ENCODE data around the gene PJA2. TPM values are rescaled to one million over a fixed set of nuclear protein-coding genes. Genes with fewer than 3 reads are reported as not detected.
A peak's percentile ranks its signal among the peaks of the same experiment; 100 is the strongest.

The PJA2 gene
- total RNA-seq, 1 donor: 101 TPM

GRCh38 chr5:109453251-109453650 lies 43.5 kb upstream of the PJA2 start:
- H3K9me3 ChIP-seq (ENCODE audit: low read depth, low read length): no peaks in the 10 kb centered on the region
- H3K4me3 ChIP-seq (ENCODE audit: insufficient read depth, low read length): no peak overlapping the region
- no peaks in the 10 kb centered on the region for H4K20me1 ChIP-seq (ENCODE audit: insufficient read depth, low read length)
- no peak overlapping the region for H2AFZ ChIP-seq (ENCODE audit: low read length)
- no peaks in the 10 kb centered on the region for H3K36me3 ChIP-seq (ENCODE audit: insufficient read depth, low read length)
- H3K27ac ChIP-seq (ENCODE audit: low read depth, low read length): peak overlapping the region; percentile 19
- no peaks in the 10 kb centered on the region for H3K27me3 ChIP-seq (ENCODE audit: insufficient read depth, low read length)
- no peak for TF ChIP-seq CTCF (IDR thresholded peaks at IDR 0.05; ENCODE audit: extremely low read depth, low read depth, low read length)
- H3K79me2 ChIP-seq (ENCODE audit: insufficient read depth, low read length): no peaks in the 10 kb centered on the region
- DNase-seq (ENCODE audit: insufficient read length, low spot score, missing footprints): no peak
- H3K4me2 ChIP-seq (ENCODE audit: insufficient read depth, low read length): no peak overlapping the region
- peaks cover 23% of the 10 kb centered on the region for H3K4me1 ChIP-seq (ENCODE audit: insufficient read depth, low read length)

GRCh38 chr5:109452661-109453060 lies 42.9 kb upstream of the PJA2 start:
- Histone ChIP-seq H3K27me3 (ENCODE audit: insufficient read depth, low read length) (no peaks in the 10 kb centered on the region), H4K20me1 (ENCODE audit: insufficient read depth, low read length) (no peaks in the 10 kb centered on the region), H3K79me2 (ENCODE audit: insufficient read depth, low read length) (no peaks in the 10 kb centered on the region), H3K36me3 (ENCODE audit: insufficient read depth, low read length) (no peaks in the 10 kb centered on the region), H3K4me2 (ENCODE audit: insufficient read depth, low read length) (no peak overlapping the region), H3K9me3 (ENCODE audit: low read depth, low read length) (no peaks in the 10 kb centered on the region), H2AFZ (ENCODE audit: low read length) (no peak overlapping the region), H3K4me3 (ENCODE audit: insufficient read depth, low read length) (no peak overlapping the region), H3K4me1 (ENCODE audit: insufficient read depth, low read length) (peaks cover 23% of the 10 kb centered on the region), H3K27ac (ENCODE audit: low read depth, low read length) (no peak overlapping the region)
- no peak for TF ChIP-seq CTCF (IDR thresholded peaks at IDR 0.05; ENCODE audit: extremely low read depth, low read depth, low read length)
- DNase-seq (ENCODE audit: insufficient read length, low spot score, missing footprints): no peak

GRCh38 chr5:109451146-109451545 lies 41.4 kb upstream of the PJA2 start:
- H3K27ac ChIP-seq (ENCODE audit: low read depth, low read length): no peak overlapping the region
- H3K9me3 ChIP-seq (ENCODE audit: low read depth, low read length): no peaks in the 10 kb centered on the region
- H3K4me3 ChIP-seq (ENCODE audit: insufficient read depth, low read length): no peak overlapping the region
- DNase-seq (ENCODE audit: insufficient read length, low spot score, missing footprints): no peak
- H3K36me3 ChIP-seq (ENCODE audit: insufficient read depth, low read length): no peaks in the 10 kb centered on the region
- H3K4me1 ChIP-seq (ENCODE audit: insufficient read depth, low read length): peaks cover 21% of the 10 kb centered on the region
- peak overlapping the region; percentile 23 for H2AFZ ChIP-seq (ENCODE audit: low read length)
- no peak for TF ChIP-seq CTCF (IDR thresholded peaks at IDR 0.05; ENCODE audit: extremely low read depth, low read depth, low read length)
- H3K27me3 ChIP-seq (ENCODE audit: insufficient read depth, low read length): no peaks in the 10 kb centered on the region
- H4K20me1 ChIP-seq (ENCODE audit: insufficient read depth, low read length): no peaks in the 10 kb centered on the region
- no peak overlapping the region for H3K4me2 ChIP-seq (ENCODE audit: insufficient read depth, low read length)
- no peaks in the 10 kb centered on the region for H3K79me2 ChIP-seq (ENCODE audit: insufficient read depth, low read length)

DNA sequence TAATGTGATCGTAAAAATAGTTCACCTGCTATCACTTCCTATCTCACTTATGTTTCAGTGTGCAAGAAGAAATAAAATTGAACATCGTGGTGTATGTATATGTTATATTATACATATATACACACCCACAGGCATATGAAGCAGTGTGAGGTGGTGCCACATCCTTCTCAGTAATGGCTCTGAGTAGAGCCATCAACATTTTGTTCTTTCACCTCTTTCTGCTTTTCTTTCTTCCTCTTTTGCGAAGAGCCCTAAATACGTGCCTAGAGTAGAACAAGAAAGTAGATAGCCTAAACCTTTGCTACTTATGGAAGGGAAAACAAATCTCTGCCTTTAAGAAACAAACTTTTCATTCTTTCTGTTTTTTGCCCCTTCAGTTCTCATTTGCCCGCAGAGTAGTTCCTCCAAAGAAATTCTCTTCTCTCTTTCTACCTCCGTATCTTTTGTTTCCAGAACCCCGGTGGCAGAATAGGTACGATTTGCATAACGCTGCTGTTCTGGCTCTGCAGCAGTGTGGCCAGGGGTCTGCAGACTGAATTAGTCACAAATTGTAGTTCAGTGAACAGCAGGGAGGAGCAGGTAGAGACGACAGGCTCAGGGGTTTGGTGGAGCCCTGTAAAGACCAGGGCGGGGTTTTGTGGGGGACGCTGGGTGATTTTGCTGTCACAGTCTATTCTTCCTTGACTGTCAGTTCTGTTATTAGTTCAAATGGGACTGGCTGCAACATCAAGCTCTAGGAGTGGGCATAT lies 40.5 kb upstream of the PJA2 start:
- no peak for DNase-seq (ENCODE audit: insufficient read length, low spot score, missing footprints)
- H2AFZ ChIP-seq (ENCODE audit: low read length): peak overlapping the region; percentile 23
- H3K4me1 ChIP-seq (ENCODE audit: insufficient read depth, low read length): peaks cover 12% of the 10 kb centered on the region
- no peaks in the 10 kb centered on the region for H3K27me3 ChIP-seq (ENCODE audit: insufficient read depth, low read length)
- H4K20me1 ChIP-seq (ENCODE audit: insufficient read depth, low read length): no peaks in the 10 kb centered on the region
- H3K4me2 ChIP-seq (ENCODE audit: insufficient read depth, low read length): no peak overlapping the region
- no peaks in the 10 kb centered on the region for H3K9me3 ChIP-seq (ENCODE audit: low read depth, low read length)
- TF ChIP-seq CTCF (IDR thresholded peaks at IDR 0.05; ENCODE audit: extremely low read depth, low read depth, low read length): no peak
- no peaks in the 10 kb centered on the region for H3K36me3 ChIP-seq (ENCODE audit: insufficient read depth, low read length)
- H3K27ac ChIP-seq (ENCODE audit: low read depth, low read length): no peak overlapping the region
- H3K4me3 ChIP-seq (ENCODE audit: insufficient read depth, low read length): no peak overlapping the region
- no peaks in the 10 kb centered on the region for H3K79me2 ChIP-seq (ENCODE audit: insufficient read depth, low read length)
